Caki2 (cell line): Measurements from ENCODE around the gene FREM2. TPM values are rescaled to one million over a fixed set of nuclear protein-coding genes. Genes with fewer than 3 reads are reported as not detected.

ENCODE experiments used
- DNase-seq: peaks from one replicate; pipeline ENCODE4 v3.0.0-alpha.2; 2015; ENCODE audit warnings: low read depth
- in situ Hi-C: cut with HindIII; loops from 2 replicates; pipeline ENCODE4 v1.10.0; 2016; ENCODE audit warnings: low sequenced_read_pairs, low pct_unique_long_range_greater_than_20kb, mixed read lengths
- total RNA-seq: library from RNA; depleted of rRNA; stranded (reverse); fragments of >200 nt; shearing (Covaris generic); gene quantifications from 2 replicates; pipeline ENCODE4 v1.2.3, GENCODE V29; 2014; ENCODE audit warnings: low replicate concordance

The FREM2 gene
- total RNA-seq, 1 experiment from 2014 or later: 0.14 TPM

- DNase-seq: no peak
- in situ Hi-C loops: no loop called here
Observed at GRCh38 chr13:38908574-38908973, 221.7 kb downstream of the FREM2 start.

- in situ Hi-C loops: no loop called here
- no peak for DNase-seq
Observed at GRCh38 chr13:38914070-38914469, 227.2 kb downstream of the FREM2 start.

- in situ Hi-C loops: no loop called here
Observed at GRCh38 chr13:38921081-38921480, 234.2 kb downstream of the FREM2 start.

GRCh38 chr13:38922170-38922569, 235.3 kb downstream of the FREM2 start:
- in situ Hi-C loops: no loop called here

More at GRCh38 chr13:38921081-38921480, 234.2 kb downstream of the FREM2 start:
- DNase-seq: no peak

GRCh38 chr13:38933786-38934185, 246.9 kb downstream of the FREM2 start:
- in situ Hi-C loops: no loop called here
- DNase-seq: no peak

More at GRCh38 chr13:38922170-38922569, 235.3 kb downstream of the FREM2 start:
- no peak for DNase-seq
